IMR-90 (cell line): ENCODE measurements around the gene TP73. TPM values are rescaled to one million over a fixed set of nuclear protein-coding genes. Genes with fewer than 3 reads are reported as not detected.

ENCODE experiments used
- ATAC-seq: fragments of 200-7000 bp; cut with Tn5 transposase; 2 replicates; pipeline ENCODE4 v1.9.1; 2020; ENCODE audit warnings: low read depth, mild to moderate bottlenecking, moderate library complexity
- BruUV-seq: library from RNA; stranded (reverse); fragments of 400-500 nt; replicated peaks from 2 replicates; lab custom pipeline; 2021; lab: Mats Ljungman, UMichigan
- CTCF ChIA-PET: fragments of 300-600 bp; formaldehyde crosslinking; extraction: SDS; loops from one replicate; lab custom pipeline; 2021; ENCODE audit warnings: antibody characterized with exemption; lab: Yijun Ruan, JAX
- POLR2A ChIA-PET: fragments of 300-600 bp; sonication (Branson Sonifier 250); formaldehyde crosslinking; loops from one replicate; lab custom pipeline; 2022; ENCODE audit warnings: antibody characterized with exemption; ENCODE audit not compliant: unreplicated experiment; lab: Charles Lee
- DNase-seq: peaks from one replicate; pipeline ENCODE4 v3.0.0; 2013
- H2AFZ ChIP-seq: replicated peaks from 2 replicates; pipeline ENCODE3; 2013; ENCODE audit warnings: low read length, mild to moderate bottlenecking; ENCODE audit not compliant: poor library complexity
- H2AK5ac ChIP-seq: 2 replicates; pipeline ENCODE4 v1.6.1; 2013; ENCODE audit warnings: low read depth, low read length, inconsistent platforms
- H2AK9ac ChIP-seq: replicated peaks from 2 replicates; pipeline ENCODE3; 2013; ENCODE audit warnings: mild to moderate bottlenecking, low read depth, low read length, moderate library complexity; ENCODE audit not compliant: poor library complexity
- H2BK120ac ChIP-seq: 2 replicates; pipeline ENCODE4 v1.6.1; 2013; ENCODE audit warnings: low read depth, low read length, inconsistent platforms
- H2BK15ac ChIP-seq: 3 replicates; pipeline ENCODE4 v1.6.1; 2013; ENCODE audit warnings: low read depth, low read length, inconsistent platforms
- H2BK20ac ChIP-seq: 2 replicates; pipeline ENCODE4 v1.6.1; 2013; ENCODE audit warnings: low read depth, mild to moderate bottlenecking, inconsistent platforms, low read length, moderate library complexity
- H2BK5ac ChIP-seq: 2 replicates; pipeline ENCODE4 v1.6.1; 2013; ENCODE audit warnings: mild to moderate bottlenecking, low read depth, low read length, inconsistent platforms; ENCODE audit not compliant: poor library complexity, severe bottlenecking
- H3K14ac ChIP-seq: replicated peaks from 2 replicates; pipeline ENCODE4 v1.6.1; 2013; ENCODE audit warnings: low read depth, low read length, inconsistent platforms
- H3K18ac ChIP-seq: 2 replicates; pipeline ENCODE4 v1.6.1; 2013; ENCODE audit warnings: low read depth, low read length, control low read depth
- H3K23ac ChIP-seq: 2 replicates; pipeline ENCODE4 v1.6.1; 2013; ENCODE audit warnings: low read depth, low read length, inconsistent platforms
- H3K27ac ChIP-seq: 2 replicates; pipeline ENCODE4 v1.5.1; 2013; ENCODE audit warnings: mild to moderate bottlenecking, control low read depth, low read length; ENCODE audit not compliant: insufficient read depth
- H3K27me3 ChIP-seq: 2 replicates; pipeline ENCODE4 v1.6.1; 2013; ENCODE audit warnings: low read length; ENCODE audit not compliant: control insufficient read depth, insufficient read depth
- H3K36me3 ChIP-seq: 2 replicates; pipeline ENCODE4 v1.6.1; 2013; ENCODE audit warnings: low read length, mixed read lengths; ENCODE audit not compliant: control insufficient read depth, insufficient read depth
- H3K4ac ChIP-seq: 2 replicates; pipeline ENCODE4 v1.6.1; 2013; ENCODE audit warnings: low read depth, low read length, inconsistent platforms
- H3K4me1 ChIP-seq: 2 replicates; pipeline ENCODE4 v1.6.1; 2013; ENCODE audit warnings: low read length, mixed read lengths; ENCODE audit not compliant: control insufficient read depth, insufficient read depth
- H3K4me2 ChIP-seq: 2 replicates; pipeline ENCODE4 v1.6.1; 2013; ENCODE audit warnings: low read depth, mild to moderate bottlenecking, control low read depth, low read length, moderate library complexity
- H3K4me3 ChIP-seq: 2 replicates; pipeline ENCODE4 v1.5.1; 2013; ENCODE audit warnings: low read depth, mild to moderate bottlenecking, control low read depth, low read length, moderate library complexity; ENCODE audit not compliant: insufficient read depth
- H3K56ac ChIP-seq: 2 replicates; pipeline ENCODE4 v1.6.1; 2013; ENCODE audit warnings: low read length, inconsistent platforms; ENCODE audit not compliant: insufficient read depth; ENCODE audit errors: extremely low read depth
- H3K79me1 ChIP-seq, 2 experiments: 2 replicates each; pipeline ENCODE4 v1.6.1; 2013; ENCODE audit warnings: low read length in 2 of 2, inconsistent platforms in 1 of 2, low read depth in 1 of 2
- H3K9ac ChIP-seq: 2 replicates; pipeline ENCODE4 v1.6.1; 2013; ENCODE audit warnings: low read depth, low read length, control low read depth
- H3K9me1 ChIP-seq: 2 replicates; pipeline ENCODE4 v1.6.1; 2013; ENCODE audit warnings: low read length, inconsistent platforms; ENCODE audit not compliant: insufficient read depth
- H3K9me3 ChIP-seq: 2 replicates; pipeline ENCODE4 v1.6.1; 2013; ENCODE audit warnings: low read length; ENCODE audit not compliant: control insufficient read depth, insufficient read depth
- H4K20me1 ChIP-seq: 2 replicates; pipeline ENCODE4 v1.6.1; 2013; ENCODE audit warnings: low read length, inconsistent platforms; ENCODE audit not compliant: insufficient read depth
- H4K5ac ChIP-seq: 2 replicates; pipeline ENCODE4 v1.6.1; 2013; ENCODE audit warnings: mild to moderate bottlenecking, low read depth, low read length, control low read depth
- H4K8ac ChIP-seq, 2 experiments: 2 replicates each; pipeline ENCODE4 v1.6.1; 2013; ENCODE audit warnings: low read depth in 2 of 2, low read length in 2 of 2, control low read depth in 1 of 2, inconsistent platforms in 1 of 2
- H4K91ac ChIP-seq: 2 replicates; pipeline ENCODE4 v1.6.1; 2013; ENCODE audit warnings: low read depth, low read length, inconsistent platforms; ENCODE audit not compliant: insufficient read depth
- CEBPB ChIP-seq: IDR thresholded peaks from 2 replicates; pipeline ENCODE4 v1.6.1; 2012; ENCODE audit warnings: low read depth, low read length, improper control_type of control experiment
- FOS ChIP-seq: fragments of 150-350 bp; IDR thresholded peaks from 2 replicates; pipeline ENCODE4 v1.6.1; 2016; ENCODE audit warnings: low read depth, low read length
- MAFK ChIP-seq: IDR thresholded peaks from 2 replicates; pipeline ENCODE4 v1.6.1; 2012; ENCODE audit warnings: low read depth, low read length, improper control_type of control experiment
- SMC3 ChIP-seq: fragments of 150-350 bp; IDR thresholded peaks from 2 replicates; pipeline ENCODE4 v1.6.1; 2016; ENCODE audit warnings: low read depth, mild to moderate bottlenecking, antibody characterized with exemption, low read length, moderate library complexity
- WGBS, 2 experiments: methylation state at CpG; one replicate each; pipeline versions ENCODE4 v1.1.5 to v1.1.7; 2013; ENCODE audit warnings: missing lambda C conversion rate in 2 of 2; ENCODE audit not compliant: insufficient read length in 1 of 2; ENCODE audit errors: extremely low coverage in 2 of 2; 5-methylcytosine and 5-hydroxymethylcytosine counted together
- dilution Hi-C: fragments of 300-500 bp; cut with HindIII; formaldehyde crosslinking; loops from one replicate; pipeline ENCODE4 v1.14.3; 2018; ENCODE audit warnings: low sequenced_read_pairs; ENCODE audit not compliant: unreplicated experiment
- in situ Hi-C: fragments of 300-500 bp; cut with MboI; formaldehyde crosslinking; loops from 3 replicates; pipeline ENCODE4 v1.14.3; 2019; ENCODE audit warnings: low sequenced_read_pairs, inconsistent platforms, mixed read lengths
- intact Hi-C: fragments of 100-400 bp; cut with micrococcal nuclease; formaldehyde crosslinking; loops from 2 replicates; pipeline ENCODE4 v1.10.0; 2022
- polyA plus RNA-seq, 3 experiments: library from polyadenylated mRNA; depleted of rRNA; stranded (reverse); fragments of >200 nt; gene quantifications; 2 replicates each; pipeline ENCODE4 v1.2.3, GENCODE V29; 2012; ENCODE audit warnings: low replicate concordance in 1 of 3
- total RNA-seq: library from RNA; depleted of rRNA; stranded (reverse); fragments of >200 nt; gene quantifications from 2 replicates; pipeline ENCODE4 v1.2.3, GENCODE V29; 2012

The TP73 gene
- total and polyA plus RNA-seq, 2 of the 4 experiments (the other 2 are of a cell fraction): not detected

DNA sequence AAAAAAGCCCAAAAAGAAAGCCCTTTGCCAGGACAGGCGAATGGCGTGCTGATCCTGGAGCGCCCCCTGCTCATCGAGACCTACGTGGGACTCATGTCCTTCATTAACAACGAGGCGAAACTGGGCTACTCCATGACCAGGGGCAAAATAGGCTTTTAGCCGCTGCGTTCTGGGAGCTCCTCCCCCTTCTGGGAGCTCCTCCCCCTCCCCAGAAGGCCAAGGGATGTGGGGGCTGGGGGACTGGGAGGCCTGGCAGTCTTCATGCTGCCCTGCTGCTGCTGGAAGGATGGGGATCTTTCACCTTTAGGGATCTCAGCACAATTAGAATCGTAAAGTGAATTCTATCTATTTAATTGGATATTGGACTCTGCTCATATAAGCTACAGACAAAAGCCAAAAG, 23.9 kb upstream of the TP73 start:
- no peak overlapping the region for H2AK5ac ChIP-seq
- H3K79me1 ChIP-seq: peaks cover 11 to 17% of the 10 kb centered on the region in 2 experiments; a peak in 3 of 4 replicates
- H3K27ac ChIP-seq: no peak overlapping the region
- no peak for TF ChIP-seq FOS
- no peak for TF ChIP-seq CEBPB
- no peak for TF ChIP-seq SMC3
- no peak for TF ChIP-seq MAFK
- no peak overlapping the region for H2BK5ac ChIP-seq
- BruUV-seq: no TSS peak
- H3K9me3 ChIP-seq: no peaks in the 10 kb centered on the region
- H3K9me1 ChIP-seq: no peaks in the 10 kb centered on the region
- no peak overlapping the region for H3K14ac ChIP-seq
- no peak overlapping the region for H3K4ac ChIP-seq
- no peak overlapping the region for H4K5ac ChIP-seq
- H3K23ac ChIP-seq: no peak overlapping the region
- H2BK20ac ChIP-seq: no peak overlapping the region
- H3K4me3 ChIP-seq: no peak overlapping the region
- peaks cover 49% of the 10 kb centered on the region for H3K36me3 ChIP-seq
- H2AK9ac ChIP-seq: no peak overlapping the region
- in situ Hi-C loops (no loop called here), intact Hi-C loops (no loop called here), dilution Hi-C loops (no loop called here)
- H3K9ac ChIP-seq: no peak overlapping the region
- H4K8ac ChIP-seq: no peak overlapping the region
- H3K4me2 ChIP-seq: no peak overlapping the region
- peaks cover 4% of the 10 kb centered on the region for H3K4me1 ChIP-seq
- no peak overlapping the region for H3K18ac ChIP-seq
- H3K27me3 ChIP-seq: no peaks in the 10 kb centered on the region
- ChIA-PET CTCF (no interaction called here), POLR2A (no interaction called here)
- H3K56ac ChIP-seq: no peak overlapping the region
- H2AFZ ChIP-seq: no peak overlapping the region
- H2BK120ac ChIP-seq: no peak overlapping the region
- H4K20me1 ChIP-seq: no peaks in the 10 kb centered on the region; the same call in none of the 2 replicates
- no peak overlapping the region for H4K91ac ChIP-seq
- ATAC-seq (no peak), DNase-seq (no peak)
- H2BK15ac ChIP-seq: no peak overlapping the region
- 100% methylated on average over 2 of the region's 10 CpGs; no CpG with 5 or more reads in 1 of the 2 experiments for WGBS, 2 experiments
